ENCODE measurements around the gene ZDHHC4.

Gene ZDHHC4

GRCh38 chr7:6577369-6578113 is at the start of gene ZDHHC4:
ZDHHC4 (plus strand) TSS chr7:6577454; CDS start chr7:6580562, 3,108 bp downstream.
- in situ Hi-C loops (cut with MboI; ENCODE audit: low sequenced_read_pairs), result no loop called here

- in situ Hi-C loops (cut with MboI; ENCODE audit: low sequenced_read_pairs), result no loop called here
Measured at GRCh38 chr7:6528401-6529130, 48.7 kb upstream of the ZDHHC4 start.

- in situ Hi-C loops (cut with MboI; ENCODE audit: low sequenced_read_pairs), result no loop called here
Measured at GRCh38 chr7:6529643-6530042, 47.6 kb upstream of the ZDHHC4 start.

GRCh38 chr7:6530626-6531491 is 46.4 kb upstream of the ZDHHC4 start:
- in situ Hi-C loops (cut with MboI; ENCODE audit: low sequenced_read_pairs), result no loop called here

- in situ Hi-C loops (cut with MboI; ENCODE audit: low sequenced_read_pairs), result no loop called here
Measured at GRCh38 chr7:6531492-6532279, 45.6 kb upstream of the ZDHHC4 start.

- in situ Hi-C loops (cut with MboI; ENCODE audit: low sequenced_read_pairs), result no loop called here
Measured at GRCh38 chr7:6532516-6532915, 44.7 kb upstream of the ZDHHC4 start.

GRCh38 chr7:6533893-6534495 is 43.3 kb upstream of the ZDHHC4 start:
- in situ Hi-C loops (cut with MboI; ENCODE audit: low sequenced_read_pairs), result no loop called here

GRCh38 chr7:6536262-6537260 is 40.7 kb upstream of the ZDHHC4 start:
- in situ Hi-C loops (cut with MboI; ENCODE audit: low sequenced_read_pairs), result no loop called here

GRCh38 chr7:6542368-6542767 is 34.9 kb upstream of the ZDHHC4 start:
- in situ Hi-C loops (cut with MboI; ENCODE audit: low sequenced_read_pairs), result no loop called here

- in situ Hi-C loops (cut with MboI; ENCODE audit: low sequenced_read_pairs), result no loop called here
Measured at GRCh38 chr7:6545398-6546126, 31.7 kb upstream of the ZDHHC4 start.

GRCh38 chr7:6546498-6547251 is 30.6 kb upstream of the ZDHHC4 start:
- in situ Hi-C loops (cut with MboI; ENCODE audit: low sequenced_read_pairs), result no loop called here

GRCh38 chr7:6547400-6547799 is 29.9 kb upstream of the ZDHHC4 start:
- in situ Hi-C loops (cut with MboI; ENCODE audit: low sequenced_read_pairs), result no loop called here

- in situ Hi-C loops (cut with MboI; ENCODE audit: low sequenced_read_pairs), result no loop called here
Measured at GRCh38 chr7:6551016-6551511, 26.2 kb upstream of the ZDHHC4 start, which contains the start of gene GRID2IP. GRID2IP (minus strand) TSS chr7:6551461; CDS start chr7:6551436, 25 bp downstream.

GRCh38 chr7:6553448-6554044 is 23.7 kb upstream of the ZDHHC4 start:
- in situ Hi-C loops (cut with MboI; ENCODE audit: low sequenced_read_pairs), result no loop called here

GRCh38 chr7:6554848-6555247 is 22.4 kb upstream of the ZDHHC4 start:
- in situ Hi-C loops (cut with MboI; ENCODE audit: low sequenced_read_pairs), result no loop called here

- in situ Hi-C loops (cut with MboI; ENCODE audit: low sequenced_read_pairs), result no loop called here
Measured at GRCh38 chr7:6556196-6556595, 21.1 kb upstream of the ZDHHC4 start.

GRCh38 chr7:6558837-6559236 is 18.4 kb upstream of the ZDHHC4 start:
- in situ Hi-C loops (cut with MboI; ENCODE audit: low sequenced_read_pairs), result no loop called here

Measured in HL-60/S4 treated with retinoic acid at 250 ng/mL for 4 days and 3 days (cell line).